PC-9 (cell line): ENCODE results near the gene EPHA4. TPM values are rescaled to one million over a fixed set of nuclear protein-coding genes. Genes with fewer than 3 reads are reported as not detected.
A peak's percentile ranks its signal among the peaks of the same experiment; 100 is the strongest.

Experiments used
- BruUV-seq: library from RNA; stranded (reverse); fragments of 400-500 nt; replicated peaks from 2 replicates; lab custom pipeline; 2021; lab: Mats Ljungman, UMichigan
- CTCF ChIA-PET: fragments of 300-600 bp; sonication (Branson Sonifier 250); formaldehyde crosslinking; loops from one replicate; lab custom pipeline; 2022; ENCODE audit warnings: antibody characterized with exemption; lab: Charles Lee
- POLR2A ChIA-PET: fragments of 300-600 bp; sonication (Branson Sonifier 250); formaldehyde crosslinking; loops from one replicate; lab custom pipeline; 2022; ENCODE audit warnings: antibody characterized with exemption; ENCODE audit not compliant: unreplicated experiment; lab: Charles Lee
- DNase-seq, 2 experiments: peaks; one replicate each; pipeline versions ENCODE4 v3.0.0 to v3.0.0-alpha.2; 2015 to 2022; ENCODE audit warnings: mixed read lengths in 1 of 2
- H2AFZ ChIP-seq: fragments of 200-600 bp; sonication (generic); 2 replicates; pipeline ENCODE4 v1.8.1; 2017; ENCODE audit warnings: antibody characterized with exemption
- H3F3A ChIP-seq: fragments of 200-600 bp; sonication (generic); 2 replicates; pipeline ENCODE4 v1.8.1; 2017; ENCODE audit warnings: antibody characterized with exemption, mild to moderate bottlenecking, low read depth; ENCODE audit not compliant: insufficient read depth
- H3K27ac ChIP-seq: fragments of 200-600 bp; sonication (generic); 2 replicates; pipeline ENCODE4 v1.6.1; 2016; ENCODE audit warnings: mixed run types
- H3K27me3 ChIP-seq: fragments of 200-600 bp; sonication (generic); 2 replicates; pipeline ENCODE4 v1.6.1; 2016; ENCODE audit warnings: low read depth, mixed run types; ENCODE audit not compliant: insufficient read depth
- H3K36me3 ChIP-seq: fragments of 200-600 bp; sonication (generic); 2 replicates; pipeline ENCODE4 v1.6.1; 2016; ENCODE audit warnings: low read depth, mixed run types
- H3K4me1 ChIP-seq: fragments of 200-600 bp; sonication (generic); replicated peaks from 2 replicates; pipeline ENCODE4 v1.6.1; 2016; ENCODE audit warnings: mixed run types; ENCODE audit not compliant: insufficient read depth
- H3K4me2 ChIP-seq: fragments of 200-600 bp; sonication (generic); 2 replicates; pipeline ENCODE4 v1.6.1; 2017; ENCODE audit warnings: mixed run types
- H3K4me3 ChIP-seq: fragments of 200-600 bp; sonication (generic); 2 replicates; pipeline ENCODE4 v1.6.1; 2016; ENCODE audit warnings: mixed run types
- H3K79me2 ChIP-seq: fragments of 200-600 bp; sonication (generic); 2 replicates; pipeline ENCODE4 v1.6.1; 2017; ENCODE audit warnings: low read depth, mixed run types
- H3K9me2 ChIP-seq: fragments of 200-600 bp; sonication (generic); 2 replicates; pipeline ENCODE4 v1.8.1; 2017; ENCODE audit warnings: mild to moderate bottlenecking; ENCODE audit not compliant: insufficient read depth
- H3K9me3 ChIP-seq: fragments of 200-600 bp; sonication (generic); 2 replicates; pipeline ENCODE4 v1.8.1; 2016; ENCODE audit warnings: low read depth; ENCODE audit not compliant: insufficient read depth
- H4K20me1 ChIP-seq: fragments of 200-600 bp; sonication (generic); 2 replicates; pipeline ENCODE4 v1.8.1; 2017; ENCODE audit not compliant: insufficient read depth
- CTCF ChIP-seq: fragments of 200-600 bp; sonication (generic); conservative IDR thresholded peaks from 2 replicates; pipeline ENCODE4 v1.6.1; 2017; ENCODE audit warnings: mixed run types, antibody characterized with exemption, mild to moderate bottlenecking, moderate library complexity
- EZH2 ChIP-seq: fragments of 200-600 bp; sonication (generic); IDR thresholded peaks from 2 replicates; pipeline ENCODE4 v1.8.0; 2017; ENCODE audit warnings: antibody characterized with exemption, low read depth
- intact Hi-C: fragments of 100-400 bp; cut with micrococcal nuclease; formaldehyde crosslinking; loops from one replicate; pipeline ENCODE4 v1.10.0; 2022; ENCODE audit not compliant: unreplicated experiment
- total RNA-seq: library from RNA; stranded (reverse); gene quantifications from 2 replicates; pipeline ENCODE4 v1.2.3, GENCODE V29; 2021

EPHA4 gene
- total RNA-seq, 1 experiment from 2014 or later = 10.6 TPM

- H3K36me3 ChIP-seq = no peaks in the 10 kb centered on the region
- no peaks in the 10 kb centered on the region for H3K9me2 ChIP-seq
- H3K27ac ChIP-seq = no peak overlapping the region
- no peaks in the 10 kb centered on the region for H3K79me2 ChIP-seq
- BruUV-seq = no TSS peak
- TF ChIP-seq EZH2 (no peak), CTCF (no peak)
- intact Hi-C loops = no loop called here
- no peak overlapping the region for H3K4me3 ChIP-seq
- no peak for DNase-seq
- peaks cover 17% of the 10 kb centered on the region for H3K4me1 ChIP-seq
- peaks cover 12% of the 10 kb centered on the region for H3F3A ChIP-seq
- no peaks in the 10 kb centered on the region for H4K20me1 ChIP-seq
- H2AFZ ChIP-seq = no peak overlapping the region
- POLR2A ChIA-PET = no interaction called here
- H3K9me3 ChIP-seq = no peaks in the 10 kb centered on the region
- H3K27me3 ChIP-seq = no peaks in the 10 kb centered on the region
- CTCF ChIA-PET = no interaction called here
- H3K4me2 ChIP-seq = no peak overlapping the region
Measured at GRCh38 chr2:221480821-221481220, 91.3 kb downstream of the EPHA4 start.

GRCh38 chr2:221480163-221480562 lies 91.9 kb downstream of the EPHA4 start:
- Histone ChIP-seq H3K9me3 (no peaks in the 10 kb centered on the region), H3F3A (peaks cover 12% of the 10 kb centered on the region), H3K36me3 (no peaks in the 10 kb centered on the region), H3K4me3 (no peak overlapping the region), H3K9me2 (no peaks in the 10 kb centered on the region), H3K79me2 (no peaks in the 10 kb centered on the region), H2AFZ (no peak overlapping the region), H3K27me3 (no peaks in the 10 kb centered on the region), H4K20me1 (no peaks in the 10 kb centered on the region), H3K4me1 (peaks cover 17% of the 10 kb centered on the region), H3K27ac (no peak overlapping the region), H3K4me2 (no peak overlapping the region)
- CTCF ChIA-PET = no interaction called here
- intact Hi-C loops = no loop called here
- POLR2A ChIA-PET = interaction anchor here (0.6 kb wide), 1 partner anchor 66 kb away, joined by 4 read pairs; no protein-coding TSS in a partner anchor
- DNase-seq = no peak
- no TSS peak for BruUV-seq
- TF ChIP-seq EZH2 (no peak), CTCF (no peak)

- Histone ChIP-seq H2AFZ (no peak overlapping the region), H3K4me1 (peaks cover 17% of the 10 kb centered on the region), H3K4me2 (peak overlapping the region; percentile 4), H3F3A (peaks cover 12% of the 10 kb centered on the region), H3K36me3 (no peaks in the 10 kb centered on the region), H3K27ac (no peak overlapping the region), H3K9me2 (no peaks in the 10 kb centered on the region), H3K9me3 (no peaks in the 10 kb centered on the region), H3K79me2 (no peaks in the 10 kb centered on the region), H4K20me1 (no peaks in the 10 kb centered on the region), H3K4me3 (no peak overlapping the region), H3K27me3 (no peaks in the 10 kb centered on the region)
- ChIA-PET POLR2A (no interaction called here), CTCF (interaction anchor here (0.6 to 1.8 kb wide), 4 partner anchors 13 to 289 kb away, joined by 3 to 8 read pairs (median 4); no protein-coding TSS in a partner anchor)
- DNase-seq = peak; percentile 48 to 55
- BruUV-seq = no TSS peak
- TF ChIP-seq EZH2 (no peak), CTCF (peak; percentile 40; the same call in 1 of the 2 replicates)
- intact Hi-C loops = loop anchor here (1.0 to 2.0 kb wide), 2 partner anchors 95 to 490 kb away; no protein-coding TSS in a partner anchor
Measured at GRCh38 chr2:221478485-221478863, 93.6 kb downstream of the EPHA4 start.
